ENCODE data around the gene PNMA6E.

The PNMA6E gene

GRCh38 chrX:153435845-153436244 lies 34.7 kb upstream of the PNMA6E start:
- no peak for DNase-seq (ENCODE audit: low read depth)

GRCh38 chrX:153434801-153435200 lies 33.7 kb upstream of the PNMA6E start:
- DNase-seq (ENCODE audit: low read depth), result no peak

GRCh38 chrX:153433781-153434285 lies 32.7 kb upstream of the PNMA6E start:
- no peak for DNase-seq (ENCODE audit: low read depth)

- DNase-seq (ENCODE audit: low read depth), result no peak
Observed at GRCh38 chrX:153433161-153433680, 32.1 kb upstream of the PNMA6E start.

GRCh38 chrX:153430796-153431195 lies 29.6 kb upstream of the PNMA6E start:
- no peak for DNase-seq (ENCODE audit: low read depth)

GRCh38 chrX:153426204-153426603 lies 25.1 kb upstream of the PNMA6E start:
- DNase-seq (ENCODE audit: low read depth), result no peak

GRCh38 chrX:153423652-153424051 lies 22.5 kb upstream of the PNMA6E start:
- no peak for DNase-seq (ENCODE audit: low read depth)

GRCh38 chrX:153421856-153422255 lies 20.7 kb upstream of the PNMA6E start:
- DNase-seq (ENCODE audit: low read depth), result no peak

- DNase-seq (ENCODE audit: low read depth), result no peak
Observed at GRCh38 chrX:153420851-153421599, 19.9 kb upstream of the PNMA6E start.

- no peak for DNase-seq (ENCODE audit: low read depth)
Observed at GRCh38 chrX:153417637-153418036, 16.5 kb upstream of the PNMA6E start.

GRCh38 chrX:153416781-153417450 lies 15.8 kb upstream of the PNMA6E start:
- DNase-seq (ENCODE audit: low read depth), result no peak

GRCh38 chrX:153414856-153415510 lies 13.8 kb upstream of the PNMA6E start:
- DNase-seq (ENCODE audit: low read depth), result no peak

- no peak for DNase-seq (ENCODE audit: low read depth)
Observed at GRCh38 chrX:153413731-153414130, 12.6 kb upstream of the PNMA6E start.

GRCh38 chrX:153412746-153413720 lies 11.9 kb upstream of the PNMA6E start:
- no peak for DNase-seq (ENCODE audit: low read depth)

GRCh38 chrX:153411988-153412574 lies 10.9 kb upstream of the PNMA6E start:
- DNase-seq (ENCODE audit: low read depth), result no peak

- peak; percentile 24 for DNase-seq (ENCODE audit: low read depth)
Observed at GRCh38 chrX:153411255-153411987, 10.3 kb upstream of the PNMA6E start, which contains the start of gene ZFP92. TSS of gene ZFP92 (plus strand) at chrX:153411472. CDS start at chrX:153418323, 6,851 bp downstream.

GRCh38 chrX:153410888-153411254 lies 9.7 kb upstream of the PNMA6E start:
- DNase-seq (ENCODE audit: low read depth), result no peak

- no peak for DNase-seq (ENCODE audit: low read depth)
Observed at GRCh38 chrX:153410373-153410772, 9.2 kb upstream of the PNMA6E start.

- DNase-seq (ENCODE audit: low read depth), result no peak
Observed at GRCh38 chrX:153409414-153410101, 8.4 kb upstream of the PNMA6E start.

GRCh38 chrX:153408871-153409351 lies 7.8 kb upstream of the PNMA6E start:
- DNase-seq (ENCODE audit: low read depth), result no peak

All from stimulated activated CD4-positive, alpha-beta T cell treated with anti-CD3 and anti-CD28 coated beads, Interleukin-2, amount 100 ng/mL, for 4 hours (primary cell).